Pons (tissue), 1 donor: Measurements from ENCODE around the gene NET1.

ENCODE experiments used
- DNase-seq: peaks from one replicate; pipeline ENCODE4 v3.0.0-alpha.2; 2016; ENCODE audit warnings: low spot score

NET1 gene

DNA sequence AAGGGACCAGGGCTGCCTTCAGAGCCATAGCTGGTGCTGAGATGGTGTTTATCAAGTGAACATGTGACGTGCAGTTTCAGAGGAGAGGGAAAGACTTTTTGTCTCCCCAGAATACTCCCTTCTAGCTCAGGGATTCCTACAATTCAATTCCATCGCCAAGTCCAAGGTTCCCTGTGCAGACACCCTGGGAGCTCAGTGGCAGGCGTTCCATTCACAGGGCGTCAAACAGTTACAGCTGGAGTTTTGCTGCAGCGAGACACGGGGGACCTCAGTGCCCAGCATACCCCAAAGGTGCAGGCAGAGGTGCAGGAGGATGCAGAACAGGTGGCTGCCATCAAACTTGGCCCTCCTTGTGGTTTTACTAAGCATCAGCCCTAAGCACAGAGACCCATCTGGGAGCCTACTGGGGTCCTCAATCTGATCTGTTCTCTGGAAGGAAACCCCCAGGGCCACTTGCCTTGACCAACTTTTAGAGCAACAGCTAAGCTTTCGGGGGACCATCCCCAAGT, 87.9 kb downstream of the NET1 start:
- no peak for DNase-seq

DNA sequence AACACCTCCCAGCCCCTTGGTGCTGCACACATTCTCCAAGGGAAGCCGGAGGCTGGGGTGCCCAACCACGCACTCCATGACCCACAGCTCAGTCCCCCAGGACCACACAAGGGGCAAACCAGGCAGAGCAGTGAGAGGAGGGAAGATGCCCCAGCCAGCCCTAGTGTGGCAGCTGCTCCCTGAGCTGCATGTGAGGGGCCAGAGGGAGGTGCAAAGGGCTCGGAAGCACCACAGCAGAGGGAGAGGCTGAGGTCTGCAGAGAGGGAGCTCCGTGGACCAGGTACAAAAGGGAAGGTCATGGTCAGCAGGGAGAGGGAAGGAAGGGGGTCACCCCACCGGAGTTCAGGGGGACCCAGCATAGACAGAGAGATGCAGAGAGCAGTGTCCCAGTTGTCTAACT, 88.6 kb downstream of the NET1 start:
- no peak for DNase-seq

DNA sequence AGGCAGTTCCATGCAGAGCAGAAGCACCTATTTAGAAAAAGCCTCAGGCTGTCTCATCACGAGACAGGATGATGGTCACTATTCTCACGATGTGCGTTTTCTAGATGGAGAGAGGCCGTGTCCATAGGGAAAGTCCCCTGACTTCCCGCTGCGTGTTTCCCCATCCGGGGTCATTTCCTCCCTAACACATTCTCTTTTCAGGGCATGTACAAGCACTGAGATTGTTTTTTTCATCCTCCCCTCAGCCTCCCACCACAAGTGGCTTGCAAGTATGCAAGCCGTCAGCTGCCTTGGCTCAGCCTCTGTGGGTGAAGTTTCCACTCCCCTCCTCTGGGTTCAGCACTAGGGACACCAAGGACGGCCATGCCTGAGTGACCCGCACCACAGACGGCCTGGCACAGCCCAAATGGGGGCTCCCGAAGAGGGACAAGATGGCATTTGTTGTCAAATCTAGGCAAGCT, 89.7 kb downstream of the NET1 start:
- no peak for DNase-seq

DNA sequence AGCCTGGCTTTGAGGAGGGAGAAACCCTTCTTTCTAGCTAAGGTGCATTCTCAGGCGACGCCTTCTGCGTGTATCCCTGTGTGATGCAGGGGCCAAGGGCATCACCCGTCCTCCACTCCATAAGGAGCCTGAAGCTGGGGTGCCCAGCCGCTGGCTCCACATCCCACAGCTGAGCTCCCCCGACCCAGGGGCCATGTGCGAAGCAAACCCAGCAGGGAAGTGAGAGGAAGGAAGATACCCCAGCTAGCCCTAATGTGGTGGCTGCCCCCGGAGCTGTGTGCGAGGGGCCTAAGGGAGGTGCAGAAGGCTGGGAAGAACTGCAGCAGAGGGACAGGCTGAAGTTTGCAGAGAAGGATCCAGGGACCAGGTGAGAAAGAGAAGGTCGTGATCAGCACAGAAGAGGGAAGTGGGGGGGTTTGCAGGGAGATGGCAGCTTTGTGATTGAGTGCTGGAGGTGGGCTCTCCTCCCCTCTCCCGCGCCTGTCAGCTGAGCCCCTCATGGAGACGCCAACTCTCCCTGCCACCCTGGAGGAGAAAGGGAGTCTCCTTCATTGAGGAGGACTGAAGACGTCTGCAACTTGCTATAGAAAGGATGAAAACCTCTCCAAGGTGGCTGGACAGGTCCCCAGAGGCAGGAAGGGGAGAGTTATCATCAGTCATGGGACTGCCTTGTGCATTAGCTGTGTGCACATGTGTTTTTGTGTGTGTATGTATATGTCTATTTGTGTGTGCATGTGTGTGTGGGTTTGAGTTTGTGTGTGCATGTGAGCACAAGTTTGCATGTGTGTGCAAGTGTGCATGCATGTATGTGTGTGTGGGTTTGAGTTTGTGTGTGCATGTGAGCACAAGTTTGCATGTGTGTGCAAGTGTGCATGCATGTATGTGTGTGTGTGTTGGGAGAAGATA, 90.5 kb downstream of the NET1 start:
- DNase-seq, result no peak

DNA sequence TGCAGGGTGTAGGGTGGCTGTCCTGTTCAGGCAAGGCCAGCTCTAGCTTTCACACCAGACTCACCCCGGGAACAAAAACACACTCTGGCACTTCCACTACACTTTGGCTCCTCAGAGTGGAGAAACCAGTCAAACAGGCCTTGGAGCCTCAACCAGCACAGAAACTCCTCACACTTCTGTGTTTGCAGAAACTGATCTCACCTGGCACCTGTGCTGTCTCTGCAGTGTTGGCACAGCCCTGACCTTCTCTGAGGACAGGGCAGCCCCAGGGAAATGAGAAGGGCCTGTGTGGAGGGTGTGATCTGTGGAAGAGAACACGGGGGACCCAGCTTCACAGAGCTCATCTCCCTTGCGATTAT, 91.1 kb downstream of the NET1 start:
- DNase-seq, result no peak

DNA sequence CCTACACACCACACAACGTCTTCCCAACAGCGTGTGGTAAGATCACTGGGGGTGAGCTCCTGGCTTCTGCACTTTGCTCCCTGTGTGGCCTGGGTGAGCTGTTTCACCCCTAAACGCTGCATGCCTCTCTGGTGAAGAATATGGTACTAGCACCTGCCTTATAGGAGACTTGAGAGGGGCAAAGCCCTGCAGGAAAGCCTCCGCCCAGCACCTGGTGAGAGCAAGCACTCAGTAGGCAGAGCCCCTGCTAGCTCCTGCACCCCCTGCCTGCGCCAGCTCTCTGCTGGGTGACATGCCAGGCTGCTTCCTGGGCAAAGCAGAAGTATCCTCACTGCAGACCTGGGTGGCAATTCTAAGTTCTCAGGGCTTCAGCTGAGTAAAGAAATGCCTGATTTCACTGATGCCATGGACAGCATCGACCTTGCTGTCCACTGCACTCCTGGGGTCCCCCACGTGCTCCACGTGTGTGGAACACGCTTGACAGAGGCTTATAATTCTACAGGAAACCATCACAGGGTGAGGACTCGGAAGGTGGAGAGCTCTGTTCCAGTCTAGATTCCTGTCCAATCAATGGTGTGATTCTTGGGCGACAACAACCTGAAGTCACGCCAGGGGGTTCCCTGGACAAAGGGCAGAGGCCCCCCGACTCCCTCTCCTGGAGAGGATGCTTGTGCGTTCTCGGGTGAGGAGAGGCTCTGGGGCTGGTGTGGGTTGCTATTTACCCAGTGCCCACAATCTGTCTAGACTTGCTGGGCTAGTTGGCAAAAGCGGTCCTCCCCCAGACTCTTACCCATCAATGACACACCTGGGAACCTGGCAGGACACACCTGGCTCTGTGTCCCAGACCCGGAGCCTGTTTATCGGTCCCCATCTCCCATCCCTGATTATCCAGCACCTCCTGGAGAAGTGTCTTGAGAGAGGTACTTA, 92.1 kb downstream of the NET1 start:
- DNase-seq, result no peak

DNA sequence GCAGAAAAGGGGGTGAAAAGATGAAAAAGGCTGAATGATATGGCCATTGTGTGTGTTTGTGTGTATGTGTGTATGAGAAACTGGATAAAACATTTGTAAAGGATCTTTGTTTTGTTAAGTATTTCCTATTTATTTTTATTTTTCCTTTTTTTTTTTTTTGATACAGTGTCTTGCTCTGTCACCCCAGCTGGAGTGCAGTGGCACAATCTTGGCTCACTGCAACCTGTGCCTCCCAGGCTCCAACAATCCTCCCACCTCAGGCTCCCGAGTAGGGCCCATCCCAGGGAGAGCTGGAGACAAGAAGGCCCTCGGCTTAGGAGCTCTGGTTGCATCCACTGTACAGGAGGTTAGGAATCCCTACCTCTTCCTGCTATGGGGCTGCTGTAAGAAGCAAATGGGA, 93.9 kb downstream of the NET1 start:
- DNase-seq, result no peak

DNA sequence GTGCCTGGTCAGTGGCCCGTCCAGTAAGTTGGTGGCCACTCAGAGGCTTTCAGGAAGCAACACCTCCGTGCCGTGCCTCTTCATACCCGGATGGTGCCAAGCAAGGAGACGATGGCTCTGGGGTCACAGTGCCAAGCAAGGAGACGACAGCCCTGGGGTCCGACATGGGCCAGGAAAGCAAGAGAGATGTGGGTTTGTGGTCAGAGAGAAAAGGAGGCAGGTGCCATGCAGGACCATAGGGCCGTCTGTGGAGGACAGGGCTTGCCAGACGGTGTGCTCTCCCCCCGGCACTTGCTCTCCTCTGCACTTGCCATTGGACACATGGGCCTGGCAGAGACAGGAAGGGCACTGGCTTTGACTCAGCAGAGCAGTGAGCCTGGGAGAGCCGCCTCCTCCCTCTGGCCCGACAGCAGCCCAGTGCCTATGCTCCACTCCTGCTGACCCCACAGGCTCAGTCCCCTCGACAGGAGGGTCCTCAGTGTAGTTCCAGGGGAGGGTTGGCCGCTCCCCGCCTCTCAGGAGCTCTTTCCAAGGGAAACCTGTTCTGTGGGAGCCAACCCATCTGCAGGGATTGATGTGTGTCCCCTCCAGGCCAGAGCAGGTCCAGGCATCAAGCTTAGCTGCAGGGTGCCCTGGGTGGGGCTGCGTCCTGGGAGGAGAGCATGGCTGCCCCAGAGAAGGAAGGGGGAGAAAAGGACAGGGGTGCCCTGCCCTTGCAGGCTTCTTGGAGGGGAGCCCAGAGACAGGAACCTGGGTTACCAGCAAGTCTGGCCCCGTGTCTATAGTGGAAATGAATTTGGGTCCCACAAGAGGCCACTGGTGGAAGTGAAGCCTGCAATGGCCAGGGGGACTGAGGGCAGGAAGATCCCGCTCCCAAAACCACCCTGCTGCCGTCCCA, 94.6 kb downstream of the NET1 start:
- DNase-seq, result no peak

DNA sequence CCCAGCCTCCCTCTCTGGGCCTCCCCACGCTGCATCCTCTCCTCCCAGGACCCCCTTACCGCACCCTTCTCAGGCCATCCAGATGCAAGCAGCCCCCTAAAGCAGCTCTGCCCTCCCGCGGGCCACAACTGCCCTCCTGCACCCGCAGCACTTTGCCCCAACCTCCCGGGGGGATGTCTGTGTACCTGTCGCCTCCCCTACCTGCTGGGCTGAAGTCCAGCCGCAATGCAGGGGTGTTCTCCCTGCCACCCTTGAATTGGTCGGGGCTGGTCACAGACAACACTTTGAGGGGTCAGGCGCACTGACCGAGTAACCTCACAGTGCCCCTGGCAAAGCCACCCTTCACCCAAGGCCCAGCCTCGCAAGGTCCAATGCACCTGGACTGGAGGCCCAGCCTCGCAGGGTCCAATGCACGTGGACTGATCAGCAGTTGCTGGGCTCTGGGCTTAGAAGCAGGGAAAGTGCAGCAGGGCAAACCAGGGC, 95.3 kb downstream of the NET1 start:
- DNase-seq, result no peak

DNA sequence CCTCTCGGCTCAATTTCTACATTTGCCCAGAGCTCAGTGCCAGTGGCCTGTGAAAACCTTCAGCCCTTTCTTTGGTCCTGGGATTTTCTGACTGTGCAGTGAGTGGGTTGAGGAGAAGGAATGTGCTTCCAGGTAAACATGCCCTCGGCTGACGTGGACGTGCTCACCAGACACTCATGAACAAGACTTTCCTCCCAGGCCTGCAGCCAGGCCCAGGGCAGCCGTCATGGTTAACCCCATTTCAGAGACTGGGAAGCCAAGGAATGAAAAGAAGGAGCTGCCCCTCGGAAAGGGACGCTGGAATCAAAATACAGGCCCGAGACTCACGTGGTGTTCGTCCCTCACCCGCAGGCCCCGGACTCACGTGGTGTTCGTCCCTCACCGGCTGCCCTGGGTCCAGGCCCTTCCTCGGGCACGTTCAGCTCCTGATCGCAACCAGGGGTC, 95.8 kb downstream of the NET1 start:
- no peak for DNase-seq
